GM10248 (cell line): Measurements from ENCODE around the gene PROSER2.

Experiments used
- CTCF ChIA-PET: fragments of 300-600 bp; sonication (Branson Sonifier 250); formaldehyde crosslinking; extraction: SDS; loops from one replicate; lab custom pipeline; 2021; ENCODE audit warnings: antibody characterized with exemption; lab: Yijun Ruan, JAX
- POLR2A ChIA-PET: fragments of 350-650 bp; sonication (Branson Sonifier 250); formaldehyde crosslinking; extraction: SDS; loops from one replicate; lab custom pipeline; 2020; ENCODE audit warnings: antibody characterized with exemption; lab: Yijun Ruan, JAX
- DNase-seq: peaks from one replicate; pipeline ENCODE4 v3.0.0; 2012; ENCODE audit errors: extremely low spot score
- TF ChIP-seq, protein P1 (sequence below): IDR thresholded peaks from 2 replicates; pipeline ENCODE4 v1.5.1; 2012; ENCODE audit warnings: mild to moderate bottlenecking, low read depth; ENCODE audit errors: extremely low read depth, missing control alignments, control extremely low read depth

PROSER2 gene

DNA sequence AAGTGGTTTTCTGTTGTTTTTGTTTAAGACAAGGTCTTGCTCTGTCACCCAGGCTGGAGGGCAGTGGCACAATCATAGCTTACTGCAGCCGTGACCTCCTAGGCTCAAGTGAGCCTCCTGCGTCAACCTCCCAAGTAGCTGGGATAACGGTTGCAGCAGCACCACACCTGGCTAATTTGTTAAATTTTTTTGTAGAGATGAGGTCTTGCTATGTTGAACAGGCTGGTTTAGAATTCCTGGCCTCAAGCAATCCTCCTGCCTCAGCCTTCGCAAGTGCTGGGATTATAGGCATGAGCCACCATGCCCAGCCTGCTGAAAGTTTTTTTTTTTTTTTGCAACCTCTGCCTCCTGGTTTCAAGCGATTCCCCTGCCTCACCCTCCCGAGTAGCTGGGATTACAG, 31.1 kb downstream of the PROSER2 start:
- CTCF ChIA-PET: interaction anchor here (1.1 kb wide), 1 partner anchor 23 kb away, joined by 3 read pairs; no protein-coding TSS in a partner anchor
- DNase-seq: no peak
- POLR2A ChIA-PET: no interaction called here
- TF ChIP-seq, protein P1, sequence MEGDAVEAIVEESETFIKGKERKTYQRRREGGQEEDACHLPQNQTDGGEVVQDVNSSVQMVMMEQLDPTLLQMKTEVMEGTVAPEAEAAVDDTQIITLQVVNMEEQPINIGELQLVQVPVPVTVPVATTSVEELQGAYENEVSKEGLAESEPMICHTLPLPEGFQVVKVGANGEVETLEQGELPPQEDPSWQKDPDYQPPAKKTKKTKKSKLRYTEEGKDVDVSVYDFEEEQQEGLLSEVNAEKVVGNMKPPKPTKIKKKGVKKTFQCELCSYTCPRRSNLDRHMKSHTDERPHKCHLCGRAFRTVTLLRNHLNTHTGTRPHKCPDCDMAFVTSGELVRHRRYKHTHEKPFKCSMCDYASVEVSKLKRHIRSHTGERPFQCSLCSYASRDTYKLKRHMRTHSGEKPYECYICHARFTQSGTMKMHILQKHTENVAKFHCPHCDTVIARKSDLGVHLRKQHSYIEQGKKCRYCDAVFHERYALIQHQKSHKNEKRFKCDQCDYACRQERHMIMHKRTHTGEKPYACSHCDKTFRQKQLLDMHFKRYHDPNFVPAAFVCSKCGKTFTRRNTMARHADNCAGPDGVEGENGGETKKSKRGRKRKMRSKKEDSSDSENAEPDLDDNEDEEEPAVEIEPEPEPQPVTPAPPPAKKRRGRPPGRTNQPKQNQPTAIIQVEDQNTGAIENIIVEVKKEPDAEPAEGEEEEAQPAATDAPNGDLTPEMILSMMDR: no peak

DNA sequence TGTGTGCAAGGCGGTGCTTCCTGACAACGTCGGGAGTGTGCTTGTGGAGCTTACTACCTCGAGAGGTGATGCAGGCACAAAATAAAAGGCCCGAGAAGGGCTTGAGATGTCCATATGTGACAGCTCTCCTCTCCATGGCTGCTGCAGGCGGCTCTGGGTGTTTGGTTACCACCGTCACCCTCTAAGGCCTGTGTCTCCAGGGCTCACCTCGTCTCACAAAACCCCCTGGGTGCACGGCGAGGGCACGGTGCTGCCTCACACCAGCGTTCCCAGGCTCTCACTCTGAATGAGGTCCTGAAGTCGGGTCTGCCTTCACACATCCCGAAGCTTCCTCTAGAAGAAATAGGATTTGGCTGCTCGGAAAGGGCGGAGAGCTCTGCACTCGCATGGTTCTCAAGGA, 32.9 kb downstream of the PROSER2 start:
- CTCF ChIA-PET: interaction anchor here (0.9 kb wide), 1 partner anchor 10 kb away, joined by 3 read pairs; no protein-coding TSS in a partner anchor
- DNase-seq: no peak
- TF ChIP-seq, protein P1: no peak
- POLR2A ChIA-PET: no interaction called here

DNA sequence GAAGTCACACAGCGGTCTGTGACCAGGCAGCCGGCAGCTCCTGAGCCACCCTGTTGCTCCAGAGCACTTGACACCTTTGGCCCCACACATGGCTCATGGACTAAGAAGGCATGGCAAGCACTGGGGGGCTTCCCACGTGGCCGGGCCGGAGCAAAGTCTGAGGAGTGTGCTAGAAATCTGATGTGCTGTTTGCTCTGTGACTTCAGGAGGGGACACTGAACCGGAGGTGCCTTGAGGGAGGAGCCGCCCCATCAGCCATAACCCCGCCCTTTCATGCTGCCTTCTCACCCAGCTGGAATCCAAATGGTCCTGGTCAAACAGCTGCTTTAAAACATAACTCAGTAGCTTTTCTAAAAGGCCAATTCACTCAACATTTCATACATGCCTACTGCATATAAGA, 33.5 kb downstream of the PROSER2 start:
- TF ChIP-seq, protein P1: no peak
- CTCF ChIA-PET: interaction anchor here (0.9 kb wide), 1 partner anchor 9 kb away, joined by 3 read pairs; no protein-coding TSS in a partner anchor
- no peak for DNase-seq
- POLR2A ChIA-PET: no interaction called here

DNA sequence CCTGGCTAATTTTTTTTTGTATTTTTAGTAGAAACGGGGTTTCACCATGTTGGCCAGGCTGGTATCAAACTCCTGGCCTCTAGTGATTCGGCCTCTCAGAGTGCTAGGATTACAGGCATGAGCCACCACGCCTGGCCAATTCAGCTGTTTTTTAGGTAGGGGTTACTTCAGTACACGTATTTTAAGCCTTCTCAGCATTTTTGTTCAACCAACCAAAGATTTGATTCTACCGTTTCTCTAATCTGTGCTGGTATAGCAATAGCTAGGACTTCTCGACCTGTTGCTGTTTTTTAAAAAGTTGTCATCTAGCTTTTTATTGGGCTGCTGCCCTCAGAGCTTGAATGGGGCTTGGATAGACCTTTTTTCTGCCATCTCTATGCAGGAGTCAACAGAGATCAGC, 34.9 kb downstream of the PROSER2 start:
- CTCF ChIA-PET: interaction anchor here (1.3 kb wide), 1 partner anchor 39 kb away, joined by 3 read pairs; no protein-coding TSS in a partner anchor
- DNase-seq: no peak
- TF ChIP-seq, protein P1: no peak
- POLR2A ChIA-PET: no interaction called here

DNA sequence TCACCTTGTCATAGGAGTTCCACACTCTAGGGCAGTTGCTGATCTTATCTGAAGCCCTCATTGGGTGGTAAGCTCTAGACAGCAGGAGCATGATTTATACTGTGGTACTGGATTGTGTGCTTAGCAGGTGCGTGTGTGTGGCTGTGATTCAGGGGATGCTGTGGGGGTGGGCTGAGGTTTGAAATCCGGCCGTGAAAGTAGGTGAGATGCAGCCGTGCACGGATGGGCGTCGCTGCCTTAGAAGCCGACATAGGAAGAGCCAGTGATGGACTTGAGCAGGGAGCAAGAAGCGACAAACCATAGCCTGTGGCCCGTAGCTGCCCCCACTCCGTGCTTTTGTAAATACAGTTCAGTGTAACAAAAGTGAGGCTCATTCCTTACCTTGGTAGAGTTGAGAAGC, 38.2 kb downstream of the PROSER2 start:
- no peak for DNase-seq
- CTCF ChIA-PET: no interaction called here
- POLR2A ChIA-PET: no interaction called here
- TF ChIP-seq, protein P1: no peak

DNA sequence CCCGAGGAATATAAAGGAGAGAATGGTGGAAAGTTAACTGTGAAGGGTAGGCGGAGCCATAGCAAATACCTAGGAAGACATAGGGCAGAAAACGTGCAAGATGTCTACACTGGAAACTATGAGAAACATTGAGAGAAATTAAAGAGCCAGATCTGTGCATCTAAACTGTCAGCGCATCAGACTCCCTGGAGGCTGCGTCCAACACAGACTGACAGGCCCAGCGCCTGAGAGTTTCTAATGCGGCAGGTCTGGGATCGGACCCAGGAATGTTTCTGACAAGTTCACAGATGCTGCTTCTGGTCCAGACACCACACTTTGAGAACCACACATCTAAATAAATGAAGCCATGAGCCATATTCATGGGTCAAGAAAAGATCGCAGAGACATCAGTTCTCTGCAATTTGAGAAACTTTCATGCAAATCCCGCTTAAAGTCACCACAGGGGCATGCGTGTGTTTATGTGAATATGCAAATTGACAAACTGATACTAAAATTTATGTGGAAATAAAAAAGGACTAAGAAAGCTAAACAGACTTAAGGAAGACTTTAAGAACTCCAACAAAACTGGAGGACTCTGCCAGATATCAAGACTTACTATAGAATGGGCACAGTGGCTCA, 38.8 kb downstream of the PROSER2 start:
- CTCF ChIA-PET: interaction anchor here (1.2 kb wide), 1 partner anchor 105 kb away, joined by 3 read pairs; no protein-coding TSS in a partner anchor
- POLR2A ChIA-PET: no interaction called here
- TF ChIP-seq, protein P1: no peak
- DNase-seq: no peak
